Neural progenitor cell (in vitro differentiated cells): Measurements from ENCODE around the gene SDK1. TPM values are rescaled to one million over a fixed set of nuclear protein-coding genes. Genes with fewer than 3 reads are reported as not detected.
A peak's percentile ranks its signal among the peaks of the same experiment; 100 is the strongest.

Source experiments
- DNase-seq: peaks from one replicate; pipeline ENCODE4 v3.0.0-alpha.2; 2016; ENCODE audit warnings: low spot score
- H2AFZ ChIP-seq: fragments of 200-600 bp; sonication (generic); replicated peaks from 2 replicates; pipeline ENCODE4 v1.6.1; 2016; ENCODE audit warnings: antibody characterized with exemption
- H3F3A ChIP-seq: fragments of 200-600 bp; sonication (generic); 2 replicates; pipeline ENCODE4 v1.6.1; 2016; ENCODE audit warnings: antibody characterized with exemption, low read depth
- H3K27ac ChIP-seq: fragments of 200-600 bp; sonication (generic); 2 replicates; pipeline ENCODE4 v1.5.1; 2016; ENCODE audit warnings: mild to moderate bottlenecking
- H3K27me3 ChIP-seq: fragments of 200-600 bp; sonication (generic); 2 replicates; pipeline ENCODE4 v1.6.1; 2016; ENCODE audit warnings: mild to moderate bottlenecking, moderate library complexity
- H3K36me3 ChIP-seq: fragments of 200-600 bp; sonication (generic); 2 replicates; pipeline ENCODE4 v1.5.1; 2016
- H3K4me1 ChIP-seq: fragments of 200-600 bp; sonication (generic); 2 replicates; pipeline ENCODE4 v1.6.1; 2016; ENCODE audit warnings: mixed run types
- H3K4me2 ChIP-seq: fragments of 200-600 bp; sonication (generic); 2 replicates; pipeline ENCODE4 v1.6.1; 2016
- H3K4me3 ChIP-seq: fragments of 200-600 bp; sonication (generic); 2 replicates; pipeline ENCODE4 v1.5.1; 2016
- H3K79me2 ChIP-seq: fragments of 200-600 bp; sonication (generic); 2 replicates; pipeline ENCODE4 v1.6.1; 2016; ENCODE audit warnings: low read depth
- H3K9ac ChIP-seq: fragments of 200-600 bp; sonication (generic); 2 replicates; pipeline ENCODE4 v1.6.1; 2016
- H3K9me3 ChIP-seq: fragments of 200-600 bp; sonication (generic); 2 replicates; pipeline ENCODE4 v1.5.1; 2016; ENCODE audit warnings: low read depth
- H4K20me1 ChIP-seq: fragments of 200-600 bp; sonication (generic); 2 replicates; pipeline ENCODE4 v1.6.1; 2016; ENCODE audit warnings: low read depth
- H3K27ac Mint-ChIP-seq: 3 replicates; pipeline ENCODE4 v1.8.0; 2021; ENCODE audit warnings: mixed read lengths
- H3K27me3 Mint-ChIP-seq: 2 replicates; pipeline ENCODE4 v1.8.0; 2022; ENCODE audit warnings: low read depth, mild to moderate bottlenecking, inconsistent platforms, moderate library complexity, mixed read lengths; ENCODE audit not compliant: insufficient read depth
- H3K36me3 Mint-ChIP-seq: 3 replicates; pipeline ENCODE4 v1.8.0; 2021; ENCODE audit warnings: mixed read lengths
- H3K4me1 Mint-ChIP-seq: 3 replicates; pipeline ENCODE4 v1.8.0; 2021; ENCODE audit warnings: mixed read lengths
- H3K4me3 Mint-ChIP-seq: 3 replicates; pipeline ENCODE4 v1.8.0; 2021; ENCODE audit warnings: mild to moderate bottlenecking, moderate library complexity, mixed read lengths
- H3K9me3 Mint-ChIP-seq: 3 replicates; pipeline ENCODE4 v1.8.0; 2020; ENCODE audit warnings: mixed read lengths
- EZH2 ChIP-seq: fragments of 200-600 bp; sonication (generic); IDR thresholded peaks from 2 replicates; pipeline ENCODE4 v1.6.1; 2017; ENCODE audit warnings: antibody characterized with exemption, mild to moderate bottlenecking, moderate library complexity
- EZH2phosphoT487 ChIP-seq: fragments of 200-600 bp; sonication (generic); IDR thresholded peaks from 2 replicates; pipeline ENCODE4 v1.6.1; 2017; ENCODE audit warnings: antibody characterized with exemption
- total RNA-seq: library from RNA; depleted of rRNA; stranded (reverse); fragments of >200 nt; gene quantifications from 2 replicates; pipeline ENCODE4 v1.2.3, GENCODE V29; 2015; ENCODE audit warnings: low replicate concordance
- TF ChIP-seq, protein P1 (sequence below): fragments of 200-600 bp; sonication (generic); IDR thresholded peaks from 2 replicates; pipeline ENCODE4 v1.5.1; 2017; ENCODE audit warnings: antibody characterized with exemption, mild to moderate bottlenecking

Gene SDK1
- total RNA-seq, 1 donor from 2014 or later, result 4.9 TPM

DNA sequence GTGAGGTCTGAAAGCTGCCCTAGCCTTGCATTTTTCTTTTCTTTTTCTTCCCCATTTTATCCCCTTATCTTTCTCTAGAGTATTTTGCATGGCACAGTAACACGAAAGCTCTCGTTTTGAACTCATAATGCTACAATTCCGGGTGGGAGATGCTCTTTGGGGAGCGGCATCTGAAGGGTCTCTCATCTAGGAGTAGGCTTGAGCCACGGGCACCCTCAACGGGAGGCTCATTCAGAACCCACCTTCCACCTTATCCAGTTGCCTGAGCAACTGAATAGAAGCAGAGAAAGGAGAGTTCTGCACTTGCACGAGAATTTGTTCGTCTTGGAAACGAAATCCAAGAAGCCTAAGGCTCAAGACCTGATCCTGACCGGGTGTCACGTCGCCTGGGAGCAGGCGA lies 777.5 kb downstream of the SDK1 start:
- no peak overlapping the region for H3K27ac Mint-ChIP-seq
- Histone ChIP-seq H3K4me3 (no peak overlapping the region), H4K20me1 (no peaks in the 10 kb centered on the region), H3K4me1 (no peaks in the 10 kb centered on the region), H3K27ac (no peak overlapping the region), H3K9me3 (no peaks in the 10 kb centered on the region), H3K9ac (no peak overlapping the region), H3K79me2 (no peaks in the 10 kb centered on the region), H2AFZ (no peak overlapping the region), H3K36me3 (no peaks in the 10 kb centered on the region), H3K4me2 (no peak overlapping the region), H3K27me3 (no peaks in the 10 kb centered on the region), H3F3A (no peaks in the 10 kb centered on the region)
- TF ChIP-seq EZH2 (no peak), EZH2phosphoT487 (no peak)
- TF ChIP-seq, protein P1, sequence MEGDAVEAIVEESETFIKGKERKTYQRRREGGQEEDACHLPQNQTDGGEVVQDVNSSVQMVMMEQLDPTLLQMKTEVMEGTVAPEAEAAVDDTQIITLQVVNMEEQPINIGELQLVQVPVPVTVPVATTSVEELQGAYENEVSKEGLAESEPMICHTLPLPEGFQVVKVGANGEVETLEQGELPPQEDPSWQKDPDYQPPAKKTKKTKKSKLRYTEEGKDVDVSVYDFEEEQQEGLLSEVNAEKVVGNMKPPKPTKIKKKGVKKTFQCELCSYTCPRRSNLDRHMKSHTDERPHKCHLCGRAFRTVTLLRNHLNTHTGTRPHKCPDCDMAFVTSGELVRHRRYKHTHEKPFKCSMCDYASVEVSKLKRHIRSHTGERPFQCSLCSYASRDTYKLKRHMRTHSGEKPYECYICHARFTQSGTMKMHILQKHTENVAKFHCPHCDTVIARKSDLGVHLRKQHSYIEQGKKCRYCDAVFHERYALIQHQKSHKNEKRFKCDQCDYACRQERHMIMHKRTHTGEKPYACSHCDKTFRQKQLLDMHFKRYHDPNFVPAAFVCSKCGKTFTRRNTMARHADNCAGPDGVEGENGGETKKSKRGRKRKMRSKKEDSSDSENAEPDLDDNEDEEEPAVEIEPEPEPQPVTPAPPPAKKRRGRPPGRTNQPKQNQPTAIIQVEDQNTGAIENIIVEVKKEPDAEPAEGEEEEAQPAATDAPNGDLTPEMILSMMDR, result no peak
- peaks cover 13% of the 10 kb centered on the region for H3K9me3 Mint-ChIP-seq
- peaks cover 3% of the 10 kb centered on the region for H3K27me3 Mint-ChIP-seq
- peaks cover 31% of the 10 kb centered on the region for H3K36me3 Mint-ChIP-seq
- H3K4me3 Mint-ChIP-seq, result no peak overlapping the region
- peaks cover 12% of the 10 kb centered on the region for H3K4me1 Mint-ChIP-seq
- no peak for DNase-seq

DNA sequence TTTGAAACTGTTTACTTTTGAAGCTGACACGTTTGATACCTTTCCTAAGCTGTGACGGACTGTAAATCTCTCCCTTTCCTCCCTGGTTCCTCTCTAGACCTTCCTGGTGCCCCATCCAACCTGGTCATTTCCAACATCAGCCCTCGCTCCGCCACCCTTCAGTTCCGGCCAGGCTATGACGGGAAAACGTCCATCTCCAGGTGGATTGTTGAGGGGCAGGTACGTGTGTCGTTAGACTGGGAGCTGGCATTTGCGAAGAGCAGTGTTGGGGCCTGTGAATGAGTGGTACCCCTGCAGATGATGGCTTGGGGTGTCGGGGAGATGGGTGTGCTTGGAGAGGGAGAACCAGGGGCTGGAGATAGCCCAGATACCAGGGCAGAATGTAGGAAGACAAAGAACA lies 778.3 kb downstream of the SDK1 start:
- DNase-seq, result no peak
- peaks cover under 1% of the 10 kb centered on the region for H3K27me3 Mint-ChIP-seq
- H3K4me3 Mint-ChIP-seq, result no peak overlapping the region

DNA sequence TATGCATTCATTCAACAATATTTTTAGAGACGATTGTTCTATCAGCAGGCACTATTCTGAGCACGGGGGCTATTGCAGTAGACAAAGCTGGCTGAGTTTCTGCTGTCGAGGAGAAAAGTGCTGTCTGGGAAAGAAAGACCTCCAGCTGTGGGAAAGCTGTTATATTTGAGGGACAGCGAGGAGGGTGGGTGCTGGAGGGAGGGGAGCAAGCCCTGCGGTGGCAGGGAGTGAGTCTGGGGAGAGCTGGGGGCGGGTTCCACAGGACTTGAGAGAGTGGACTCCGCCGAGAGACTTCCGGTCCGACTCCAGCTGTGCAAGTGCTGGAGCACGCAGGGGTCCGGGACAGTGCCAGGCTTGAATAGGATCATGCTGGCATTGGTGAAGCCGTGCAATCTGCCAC lies 778.9 kb downstream of the SDK1 start:
- no peaks in the 10 kb centered on the region for H3F3A ChIP-seq
- no peaks in the 10 kb centered on the region for H3K27me3 Mint-ChIP-seq
- H3K27me3 ChIP-seq, result no peaks in the 10 kb centered on the region
- no peak overlapping the region for H3K27ac Mint-ChIP-seq
- H2AFZ ChIP-seq, result no peak overlapping the region
- H3K79me2 ChIP-seq, result no peaks in the 10 kb centered on the region
- H3K4me1 Mint-ChIP-seq, result peaks cover 11% of the 10 kb centered on the region
- TF ChIP-seq EZH2 (no peak), EZH2phosphoT487 (no peak)
- TF ChIP-seq, protein P1, result no peak
- no peaks in the 10 kb centered on the region for H3K4me1 ChIP-seq
- H3K9me3 ChIP-seq, result no peaks in the 10 kb centered on the region
- no peak overlapping the region for H3K4me3 ChIP-seq
- no peaks in the 10 kb centered on the region for H4K20me1 ChIP-seq
- no peak overlapping the region for H3K27ac ChIP-seq
- no peak overlapping the region for H3K9ac ChIP-seq
- no peak for DNase-seq
- H3K9me3 Mint-ChIP-seq, result peaks cover 13% of the 10 kb centered on the region
- H3K36me3 ChIP-seq, result no peaks in the 10 kb centered on the region
- H3K4me3 Mint-ChIP-seq, result no peak overlapping the region
- H3K4me2 ChIP-seq, result no peak overlapping the region
- H3K36me3 Mint-ChIP-seq, result peaks cover 31% of the 10 kb centered on the region

More for the DNA sequence above, 778.3 kb downstream of the SDK1 start:
- H3K27me3 ChIP-seq, result no peaks in the 10 kb centered on the region
- TF ChIP-seq EZH2phosphoT487, result no peak
- TF ChIP-seq, protein P1, result no peak
- H2AFZ ChIP-seq, result no peak overlapping the region
- H3K4me3 ChIP-seq, result no peak overlapping the region
- no peak overlapping the region for H3K4me2 ChIP-seq
- Mint-ChIP-seq H3K36me3 (peaks cover 31% of the 10 kb centered on the region), H3K4me1 (peaks cover 11% of the 10 kb centered on the region), H3K27ac (peak overlapping the region; percentile 61), H3K9me3 (peaks cover 13% of the 10 kb centered on the region)
- no peaks in the 10 kb centered on the region for H3F3A ChIP-seq
- no peaks in the 10 kb centered on the region for H3K36me3 ChIP-seq
- no peaks in the 10 kb centered on the region for H3K9me3 ChIP-seq
- no peak overlapping the region for H3K27ac ChIP-seq
- no peaks in the 10 kb centered on the region for H3K4me1 ChIP-seq
- H4K20me1 ChIP-seq, result no peaks in the 10 kb centered on the region
- H3K79me2 ChIP-seq, result no peaks in the 10 kb centered on the region
- no peak overlapping the region for H3K9ac ChIP-seq
